Measurements from ENCODE around the gene CACNA1S.
A peak's percentile ranks its signal among the peaks of the same experiment; 100 is the strongest.

Gene CACNA1S

GRCh38 chr1:201068976-201069375, 43.2 kb downstream of the CACNA1S start:
- no peak for FAIRE-seq
- DNase-seq (ENCODE audit: insufficient read length, low spot score), result no peak

- FAIRE-seq (no peak), DNase-seq (ENCODE audit: insufficient read length, low spot score) (no peak)
These were observed 45.2 kb downstream of the CACNA1S start for GRCh38 chr1:201066986-201067385.

GRCh38 chr1:201065686-201066085, 46.5 kb downstream of the CACNA1S start:
- no peak for DNase-seq (ENCODE audit: insufficient read length, low spot score)
- no peak for FAIRE-seq

GRCh38 chr1:201064806-201065205, 47.4 kb downstream of the CACNA1S start:
- DNase-seq (ENCODE audit: insufficient read length, low spot score) (no peak), FAIRE-seq (no peak)

- DNase-seq (ENCODE audit: insufficient read length, low spot score) (no peak), FAIRE-seq (no peak)
These were observed 49.1 kb downstream of the CACNA1S start for GRCh38 chr1:201063145-201063544.

- FAIRE-seq (no peak), DNase-seq (ENCODE audit: insufficient read length, low spot score) (no peak)
These were observed 49.6 kb downstream of the CACNA1S start for GRCh38 chr1:201062511-201063091.

- no peak for DNase-seq (ENCODE audit: insufficient read length, low spot score)
- FAIRE-seq, result no peak
These were observed 50.3 kb downstream of the CACNA1S start for GRCh38 chr1:201061886-201062285.

GRCh38 chr1:201061049-201061448, 51.2 kb downstream of the CACNA1S start:
- FAIRE-seq, result no peak
- no peak for DNase-seq (ENCODE audit: insufficient read length, low spot score)

GRCh38 chr1:201060586-201060985, 51.6 kb downstream of the CACNA1S start:
- no peak for FAIRE-seq
- DNase-seq (ENCODE audit: insufficient read length, low spot score), result no peak

- DNase-seq (ENCODE audit: insufficient read length, low spot score), result no peak
- no peak for FAIRE-seq
These were observed 52.2 kb downstream of the CACNA1S start for GRCh38 chr1:201059871-201060555.

GRCh38 chr1:201059401-201059800, 52.8 kb downstream of the CACNA1S start:
- no peak for DNase-seq (ENCODE audit: insufficient read length, low spot score)
- no peak for FAIRE-seq

- DNase-seq (ENCODE audit: insufficient read length, low spot score) (no peak), FAIRE-seq (no peak)
These were observed 58.1 kb downstream of the CACNA1S start for GRCh38 chr1:201054091-201054543.

- FAIRE-seq, result no peak
- no peak for DNase-seq (ENCODE audit: insufficient read length, low spot score)
These were observed 58.9 kb downstream of the CACNA1S start for GRCh38 chr1:201053155-201053860.

GRCh38 chr1:201051399-201051798, 60.8 kb downstream of the CACNA1S start:
- DNase-seq (ENCODE audit: insufficient read length, low spot score) (no peak), FAIRE-seq (no peak)

- FAIRE-seq, result no peak
- no peak for DNase-seq (ENCODE audit: insufficient read length, low spot score)
These were observed 61.5 kb downstream of the CACNA1S start for GRCh38 chr1:201050515-201051277.

GRCh38 chr1:201049248-201049831, 62.9 kb downstream of the CACNA1S start:
- DNase-seq (ENCODE audit: insufficient read length, low spot score) (no peak), FAIRE-seq (no peak)

- DNase-seq (ENCODE audit: insufficient read length, low spot score) (no peak), FAIRE-seq (no peak)
These were observed 63.7 kb downstream of the CACNA1S start for GRCh38 chr1:201048521-201048920.

GRCh38 chr1:201044119-201044518, 68.1 kb downstream of the CACNA1S start:
- no peak for FAIRE-seq
- no peak for DNase-seq (ENCODE audit: insufficient read length, low spot score)

GRCh38 chr1:201042779-201043461, 69.3 kb downstream of the CACNA1S start:
- FAIRE-seq (peak; percentile 91), DNase-seq (ENCODE audit: insufficient read length, low spot score) (peak; percentile 78)

GRCh38 chr1:201041011-201041410, 71.2 kb downstream of the CACNA1S start:
- DNase-seq (ENCODE audit: insufficient read length, low spot score) (no peak), FAIRE-seq (no peak)
